ENCODE data around the gene TRAF1.

- TF ChIP-seq, protein P1, sequence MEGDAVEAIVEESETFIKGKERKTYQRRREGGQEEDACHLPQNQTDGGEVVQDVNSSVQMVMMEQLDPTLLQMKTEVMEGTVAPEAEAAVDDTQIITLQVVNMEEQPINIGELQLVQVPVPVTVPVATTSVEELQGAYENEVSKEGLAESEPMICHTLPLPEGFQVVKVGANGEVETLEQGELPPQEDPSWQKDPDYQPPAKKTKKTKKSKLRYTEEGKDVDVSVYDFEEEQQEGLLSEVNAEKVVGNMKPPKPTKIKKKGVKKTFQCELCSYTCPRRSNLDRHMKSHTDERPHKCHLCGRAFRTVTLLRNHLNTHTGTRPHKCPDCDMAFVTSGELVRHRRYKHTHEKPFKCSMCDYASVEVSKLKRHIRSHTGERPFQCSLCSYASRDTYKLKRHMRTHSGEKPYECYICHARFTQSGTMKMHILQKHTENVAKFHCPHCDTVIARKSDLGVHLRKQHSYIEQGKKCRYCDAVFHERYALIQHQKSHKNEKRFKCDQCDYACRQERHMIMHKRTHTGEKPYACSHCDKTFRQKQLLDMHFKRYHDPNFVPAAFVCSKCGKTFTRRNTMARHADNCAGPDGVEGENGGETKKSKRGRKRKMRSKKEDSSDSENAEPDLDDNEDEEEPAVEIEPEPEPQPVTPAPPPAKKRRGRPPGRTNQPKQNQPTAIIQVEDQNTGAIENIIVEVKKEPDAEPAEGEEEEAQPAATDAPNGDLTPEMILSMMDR (IDR thresholded peaks at IDR 0.05; ENCODE audit: low read depth, low read length): no peak
- no peak for TF ChIP-seq MAX (IDR thresholded peaks at IDR 0.05; ENCODE audit: low read depth, low read length)
- TF ChIP-seq POLR2A (IDR thresholded peaks at IDR 0.05; ENCODE audit: extremely low read depth, insufficient read length): no peak
- no peak for TF ChIP-seq MYC (IDR thresholded peaks at IDR 0.05; ENCODE audit: low read depth, low read length)
Observed at GRCh38 chr9:120856700-120857099, 69.9 kb downstream of the TRAF1 start.

Measured in NB4 (cell line).